ENCODE results near the gene SATB2. TPM values are rescaled to one million over a fixed set of nuclear protein-coding genes. Genes with fewer than 3 reads are reported as not detected.

The SATB2 gene
- total RNA-seq, 1 donor from 2014 or later, result 1.1 TPM

- DNase-seq (ENCODE audit: missing footprints) (no peak), ATAC-seq (no peak)
- intact Hi-C loops (cut with DNase I), result no loop called here
Observed at GRCh38 chr2:199467066-199467822, 9.5 kb upstream of the SATB2 start.

GRCh38 chr2:199466692-199467065 lies 8.9 kb upstream of the SATB2 start:
- DNase-seq (ENCODE audit: missing footprints), result no peak
- intact Hi-C loops (cut with DNase I), result no loop called here
- no peak for ATAC-seq

- intact Hi-C loops (cut with DNase I), result no loop called here
- DNase-seq (ENCODE audit: missing footprints), result no peak
- ATAC-seq, result no peak
Observed at GRCh38 chr2:199465988-199466691, 8.4 kb upstream of the SATB2 start.

DNA sequence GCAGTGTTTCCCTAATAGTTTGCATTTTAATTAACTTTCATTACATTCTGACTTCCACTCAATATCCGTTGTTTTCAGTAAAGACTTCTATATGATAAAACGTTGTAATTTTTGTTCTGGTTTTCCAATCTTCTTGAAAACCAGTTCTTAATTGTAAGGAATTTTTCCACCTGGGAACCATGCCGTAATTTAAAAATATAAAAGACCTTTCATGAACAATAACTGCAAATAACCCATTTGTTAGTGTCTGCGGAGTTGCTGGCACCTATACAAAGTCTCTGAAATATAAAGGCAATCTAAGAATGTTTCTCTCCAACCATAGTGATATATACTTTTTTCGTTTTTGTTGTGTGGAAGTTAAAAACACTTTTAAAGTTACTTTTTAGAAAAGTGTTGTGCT lies 7.7 kb upstream of the SATB2 start:
- DNase-seq (ENCODE audit: missing footprints) (no peak), ATAC-seq (no peak)
- intact Hi-C loops (cut with DNase I), result no loop called here

- ATAC-seq (no peak), DNase-seq (ENCODE audit: missing footprints) (no peak)
- intact Hi-C loops (cut with DNase I), result no loop called here
Observed at GRCh38 chr2:199464606-199465352, 7.0 kb upstream of the SATB2 start.

DNA sequence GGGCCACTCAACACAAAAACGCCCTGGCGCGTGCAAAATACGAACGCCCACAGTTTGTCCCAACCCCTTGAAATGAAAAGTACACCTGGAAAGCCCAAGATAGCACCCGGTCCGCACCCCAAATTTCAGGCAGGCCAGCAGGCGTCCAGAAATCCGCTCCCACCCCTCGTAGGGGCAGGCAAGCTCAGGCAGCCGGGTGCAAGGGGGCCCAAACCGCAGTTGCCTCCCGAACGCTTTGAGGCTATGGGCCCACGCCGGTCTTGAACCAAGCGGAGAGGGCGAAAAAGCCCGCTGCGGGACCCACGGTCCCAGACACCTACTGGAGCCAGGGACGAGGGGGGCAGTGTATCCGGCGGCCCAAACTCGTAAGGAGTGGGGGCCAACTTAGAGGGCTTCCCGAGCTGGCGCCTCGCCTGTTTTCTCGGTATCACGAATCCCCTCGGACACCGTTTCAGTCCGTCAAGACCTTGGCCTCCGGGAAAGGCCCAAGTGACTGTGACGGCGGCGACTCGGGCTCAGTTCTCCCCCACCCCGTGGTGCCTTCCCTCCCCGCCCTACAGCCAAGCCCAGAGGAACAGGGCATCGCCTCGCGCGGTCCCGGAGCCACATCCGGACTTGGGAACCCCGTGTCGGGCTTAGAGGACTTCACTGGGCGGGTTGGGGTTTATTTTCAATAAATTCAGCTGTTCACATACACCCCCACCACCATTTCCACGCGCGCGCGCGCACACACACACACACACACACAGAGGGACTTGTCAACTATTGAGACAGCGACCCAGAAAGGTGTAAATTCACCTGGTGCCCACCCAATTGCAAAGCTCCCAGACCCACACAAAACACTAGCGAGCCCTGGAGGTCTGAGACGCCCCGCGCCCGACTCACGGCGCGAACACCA lies 6.2 kb upstream of the SATB2 start:
- ATAC-seq (no peak), DNase-seq (ENCODE audit: missing footprints) (peak; percentile 46)
- intact Hi-C loops (cut with DNase I), result no loop called here

DNA sequence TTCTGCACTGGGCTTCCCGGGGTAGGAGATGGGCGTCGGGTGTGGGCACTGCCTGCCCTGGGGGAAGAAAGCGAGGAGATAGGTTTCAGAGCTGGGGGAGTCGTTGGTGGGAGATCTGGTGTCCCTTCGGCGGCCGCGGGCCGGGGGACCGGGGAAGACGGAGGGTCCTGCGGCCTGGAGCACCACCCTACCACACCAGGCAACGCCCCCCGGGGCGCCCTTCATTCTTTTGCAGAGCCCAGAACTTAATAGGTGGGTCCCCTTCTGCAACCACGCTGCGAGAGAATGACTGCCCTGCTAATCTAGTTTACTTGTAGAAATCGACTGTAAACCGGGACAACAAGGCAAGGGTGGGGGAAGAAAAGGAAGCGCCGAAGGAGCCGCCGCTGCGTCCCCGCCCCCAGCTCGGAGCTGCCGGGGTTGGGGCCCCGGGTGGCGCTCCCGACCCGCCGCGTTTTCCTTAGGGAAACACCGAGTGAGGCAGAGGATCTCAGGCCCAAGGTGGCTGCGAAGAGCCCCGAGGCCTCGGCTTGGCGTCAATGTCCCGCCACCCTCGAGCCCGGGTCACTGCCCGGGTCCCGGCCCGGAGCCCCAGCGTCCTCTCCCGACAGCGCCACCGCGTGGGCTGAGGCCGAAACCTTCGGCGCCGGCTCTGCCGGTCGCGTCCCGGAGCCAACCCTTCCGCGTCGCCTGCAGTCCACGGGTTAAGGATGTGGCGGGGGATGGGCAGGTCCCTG lies 5.4 kb upstream of the SATB2 start:
- ATAC-seq (no peak), DNase-seq (ENCODE audit: missing footprints) (peak; percentile 81)
- intact Hi-C loops (cut with DNase I), result no loop called here

DNA sequence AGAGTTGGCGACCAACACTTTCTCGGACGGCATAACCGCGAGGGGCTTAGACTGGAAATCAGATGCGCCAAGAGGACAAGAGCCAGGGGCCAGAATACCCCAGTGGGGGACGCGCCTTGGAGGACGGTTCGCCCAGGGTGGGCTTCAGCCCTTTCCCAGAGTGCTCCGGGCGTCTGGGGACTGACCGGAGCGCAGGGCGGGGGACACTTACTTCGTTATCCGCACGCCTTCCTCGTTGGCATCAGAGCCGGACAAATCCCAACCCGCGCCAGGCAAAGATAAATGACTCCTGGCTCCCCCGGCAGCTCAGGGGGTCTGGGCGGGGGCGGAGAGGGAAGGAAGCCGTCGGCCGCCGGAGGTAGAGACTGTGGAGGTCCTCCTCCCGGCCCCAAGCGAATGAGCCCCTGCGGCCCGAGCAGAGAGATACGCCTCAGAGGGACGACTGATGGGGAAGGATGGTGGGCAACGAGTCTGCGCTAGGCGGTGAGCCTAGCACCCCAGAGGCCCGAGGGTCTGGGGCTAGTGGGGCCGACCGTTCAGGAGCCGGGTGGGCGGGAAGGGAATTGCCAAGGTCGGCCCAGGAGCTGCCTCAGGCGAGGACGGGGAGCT lies 4.7 kb upstream of the SATB2 start:
- intact Hi-C loops (cut with DNase I), result no loop called here

GRCh38 chr2:199461711-199462346 lies 4.1 kb upstream of the SATB2 start:
- intact Hi-C loops (cut with DNase I), result no loop called here
- ATAC-seq (no peak), DNase-seq (ENCODE audit: missing footprints) (no peak)

More for the DNA sequence above, 4.7 kb upstream of the SATB2 start:
- ATAC-seq (no peak), DNase-seq (ENCODE audit: missing footprints) (no peak)

DNA sequence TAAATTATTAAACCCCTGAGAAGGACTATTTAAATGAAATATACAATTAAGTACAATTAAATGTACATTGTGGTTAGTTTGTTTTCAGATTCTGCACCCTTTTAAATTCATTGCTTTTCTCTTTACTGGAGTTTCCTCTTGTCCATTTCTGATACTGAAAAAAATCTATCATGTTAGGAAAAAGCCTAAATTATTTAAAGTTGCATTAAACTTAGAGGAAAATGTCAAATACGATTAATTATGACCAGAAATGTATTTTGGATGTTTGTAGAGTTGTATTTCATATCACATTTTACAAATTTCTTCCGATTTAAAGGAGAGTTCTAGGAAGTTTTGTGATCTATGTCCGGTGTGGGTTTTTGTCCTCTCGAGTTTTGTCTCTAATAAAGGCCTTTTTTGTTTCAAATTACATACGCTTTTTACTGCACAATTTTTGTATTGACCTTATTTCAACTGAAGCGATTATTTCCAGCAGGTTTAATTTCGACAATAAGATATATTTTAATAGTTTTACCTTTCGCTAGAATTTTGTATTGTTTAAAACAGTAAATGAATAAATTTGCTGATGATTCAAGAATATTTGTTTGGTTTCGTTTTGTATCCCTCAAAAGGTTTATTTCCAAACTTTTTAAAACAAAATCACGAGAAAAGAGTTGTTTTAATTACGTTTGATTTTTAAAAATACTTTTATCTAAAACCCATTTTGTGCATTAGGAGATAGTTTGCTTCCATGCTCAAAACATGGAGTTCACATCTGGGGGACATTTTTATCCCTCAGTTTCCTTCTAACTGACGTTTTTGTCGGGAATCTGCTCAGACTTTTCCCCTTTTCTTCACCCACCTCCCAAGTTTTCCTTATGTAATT lies 3.3 kb upstream of the SATB2 start:
- DNase-seq (ENCODE audit: missing footprints), result no peak
- intact Hi-C loops (cut with DNase I), result no loop called here
- ATAC-seq, result no peak

DNA sequence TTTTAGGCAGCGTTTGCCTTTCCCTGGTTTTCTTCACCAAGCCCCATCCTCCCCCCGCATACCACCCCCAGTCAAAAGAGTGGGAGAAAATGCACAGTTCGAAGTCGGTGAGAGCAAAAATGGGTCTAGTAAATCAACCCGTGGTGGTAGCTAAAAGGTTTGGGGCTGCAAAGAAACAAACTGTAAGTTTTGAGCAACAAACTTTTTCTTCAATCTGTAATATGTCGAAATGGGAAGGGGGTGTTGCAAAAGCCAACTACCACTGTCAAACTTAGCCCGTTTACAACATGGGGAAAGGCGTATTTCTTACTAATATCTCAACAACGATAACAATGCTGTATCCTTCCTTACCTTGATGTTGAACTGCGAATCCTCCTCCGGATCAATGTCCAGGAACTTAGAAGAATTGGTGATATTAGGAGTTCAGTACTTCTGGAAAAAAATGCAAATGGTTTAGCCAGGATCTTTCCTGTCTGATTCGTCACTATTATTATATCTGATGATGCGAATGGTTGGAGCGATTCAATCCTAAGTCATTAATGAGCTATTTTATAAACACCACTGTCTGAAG lies 2.4 kb upstream of the SATB2 start:
- DNase-seq (ENCODE audit: missing footprints) (no peak), ATAC-seq (no peak)
- intact Hi-C loops (cut with DNase I), result no loop called here

DNA sequence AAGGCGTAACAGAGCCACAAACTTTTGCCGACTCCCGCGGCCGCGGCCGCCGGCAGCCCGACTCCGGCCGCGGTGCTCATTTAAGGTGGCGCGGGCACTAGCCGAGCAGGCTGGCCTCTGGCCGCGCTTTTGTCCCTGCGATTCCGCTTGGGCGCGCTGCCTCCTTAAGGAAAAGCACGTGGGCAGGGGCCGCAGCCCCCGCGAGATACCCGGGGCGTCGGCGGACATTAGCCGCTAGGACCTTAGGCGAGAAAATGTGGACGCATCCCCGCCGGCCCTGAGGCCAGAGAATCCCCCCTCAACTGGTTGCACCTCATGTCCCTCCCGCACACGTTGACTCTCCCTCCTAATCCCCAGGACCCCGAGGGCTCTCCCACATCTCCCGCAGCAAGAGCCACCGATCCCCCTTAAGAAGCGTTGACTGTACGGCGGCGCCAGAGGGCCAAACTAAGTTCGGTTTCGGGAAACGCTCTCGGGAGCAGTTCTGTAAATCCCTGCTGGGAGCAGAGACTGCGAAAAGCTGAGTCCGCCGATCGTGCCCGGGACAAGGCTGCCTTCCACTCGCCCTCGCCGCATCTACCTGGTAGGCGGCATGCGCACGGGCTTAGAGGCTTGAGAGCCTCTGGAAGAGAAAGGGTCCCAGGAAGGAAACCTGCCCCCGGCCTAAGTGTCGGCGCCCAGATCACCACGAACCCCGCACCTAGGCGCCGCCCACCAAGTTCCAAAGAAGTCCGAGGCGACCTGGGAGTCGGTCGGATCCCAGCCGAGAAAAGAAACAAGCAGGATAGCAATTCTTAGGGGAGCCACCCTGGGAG lies 1.8 kb upstream of the SATB2 start:
- DNase-seq (ENCODE audit: missing footprints), result peak; percentile 91
- intact Hi-C loops (cut with DNase I), result no loop called here
- ATAC-seq, result peak; percentile 92

GRCh38 chr2:199458806-199459285 lies 1.1 kb upstream of the SATB2 start:
- peak; percentile 66 for DNase-seq (ENCODE audit: missing footprints)
- peak; percentile 38 for ATAC-seq
- intact Hi-C loops (cut with DNase I), result no loop called here

DNA sequence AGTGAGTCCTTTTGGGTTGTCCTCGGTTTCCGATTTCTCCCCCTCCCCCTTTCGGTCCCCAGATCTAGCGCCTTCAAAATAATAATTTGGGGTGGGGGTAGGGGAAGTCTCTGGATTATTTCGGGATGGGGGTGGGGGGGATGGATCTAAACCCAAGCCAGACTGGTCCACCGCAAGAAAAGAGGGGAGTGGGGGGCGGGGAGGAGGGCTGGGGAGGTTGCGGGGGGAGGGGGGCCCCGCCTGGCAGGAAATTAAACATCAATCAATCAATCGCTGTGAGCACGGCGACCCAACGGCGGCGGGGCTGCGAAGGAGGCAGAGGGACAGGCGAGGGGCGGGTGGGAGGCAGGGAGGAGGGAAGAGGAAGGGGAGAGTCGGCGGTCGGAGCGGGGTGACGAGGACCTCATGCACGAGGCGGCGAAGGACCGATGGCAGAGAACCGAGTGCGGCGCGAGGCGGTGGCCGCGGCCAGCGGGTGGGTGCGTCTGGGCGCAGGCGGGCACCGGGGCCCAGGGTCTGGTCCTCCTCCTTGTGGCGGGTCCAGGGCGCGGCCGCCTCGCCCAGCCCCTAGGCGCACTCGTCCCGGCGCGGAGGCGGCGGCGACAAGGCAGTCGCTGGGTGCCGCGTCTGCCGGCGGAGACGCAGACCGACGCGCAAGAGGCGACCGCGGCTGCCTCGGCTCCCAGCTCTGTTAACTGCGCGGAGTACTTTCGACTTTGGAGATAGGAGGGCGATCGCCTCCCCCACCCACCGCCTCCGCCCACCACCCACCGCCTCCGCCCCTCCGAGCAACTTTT lies 468 bp upstream of the SATB2 start:
- peak; percentile 67 for DNase-seq (ENCODE audit: missing footprints)
- peak; percentile 18 for ATAC-seq

More for the DNA sequence above, 468 bp upstream of the SATB2 start:
- intact Hi-C loops (cut with DNase I), result no loop called here
